Caki2 (cell line): ENCODE results near the gene CCP110. TPM values are rescaled to one million over a fixed set of nuclear protein-coding genes. Genes with fewer than 3 reads are reported as not detected.
A peak's percentile ranks its signal among the peaks of the same experiment; 100 is the strongest.
"Not testable (repeated sequence)": the region's sequence is repeated elsewhere in the genome, so short reads cannot be mapped to it uniquely, and the experiment has no call there.

Source experiments
- DNase-seq: peaks from one replicate; pipeline ENCODE4 v3.0.0-alpha.2; 2015; ENCODE audit warnings: low read depth
- in situ Hi-C: cut with HindIII; loops from 2 replicates; pipeline ENCODE4 v1.10.0; 2016; ENCODE audit warnings: low sequenced_read_pairs, low pct_unique_long_range_greater_than_20kb, mixed read lengths
- total RNA-seq: library from RNA; depleted of rRNA; stranded (reverse); fragments of >200 nt; shearing (Covaris generic); gene quantifications from 2 replicates; pipeline ENCODE4 v1.2.3, GENCODE V29; 2014; ENCODE audit warnings: low replicate concordance

The CCP110 gene
- total RNA-seq, 1 experiment from 2014 or later = 10.1 TPM

DNA sequence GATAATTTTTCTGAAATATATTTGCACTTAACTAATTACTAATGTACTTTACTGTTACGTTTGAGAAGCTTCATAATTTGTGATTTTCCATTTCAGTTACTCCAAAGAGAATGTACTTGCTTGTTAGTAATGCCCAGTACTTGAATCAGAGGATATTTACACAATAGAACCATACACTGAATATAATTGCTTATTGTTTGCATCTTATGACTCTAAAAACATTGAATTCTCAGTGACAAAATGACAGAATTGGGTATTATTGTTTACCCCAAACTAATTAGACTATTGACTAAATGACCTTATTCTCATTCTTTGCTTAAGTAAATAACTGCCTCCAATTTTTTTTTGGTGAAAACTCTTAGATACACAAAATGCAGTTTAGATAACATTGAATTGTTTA lies 8.9 kb downstream of the CCP110 start:
- DNase-seq = no peak
- in situ Hi-C loops = loop anchor here (25.0 kb wide), 1 partner anchor 420 kb away; the partner anchor contains the start of gene ITPRIPL2

DNA sequence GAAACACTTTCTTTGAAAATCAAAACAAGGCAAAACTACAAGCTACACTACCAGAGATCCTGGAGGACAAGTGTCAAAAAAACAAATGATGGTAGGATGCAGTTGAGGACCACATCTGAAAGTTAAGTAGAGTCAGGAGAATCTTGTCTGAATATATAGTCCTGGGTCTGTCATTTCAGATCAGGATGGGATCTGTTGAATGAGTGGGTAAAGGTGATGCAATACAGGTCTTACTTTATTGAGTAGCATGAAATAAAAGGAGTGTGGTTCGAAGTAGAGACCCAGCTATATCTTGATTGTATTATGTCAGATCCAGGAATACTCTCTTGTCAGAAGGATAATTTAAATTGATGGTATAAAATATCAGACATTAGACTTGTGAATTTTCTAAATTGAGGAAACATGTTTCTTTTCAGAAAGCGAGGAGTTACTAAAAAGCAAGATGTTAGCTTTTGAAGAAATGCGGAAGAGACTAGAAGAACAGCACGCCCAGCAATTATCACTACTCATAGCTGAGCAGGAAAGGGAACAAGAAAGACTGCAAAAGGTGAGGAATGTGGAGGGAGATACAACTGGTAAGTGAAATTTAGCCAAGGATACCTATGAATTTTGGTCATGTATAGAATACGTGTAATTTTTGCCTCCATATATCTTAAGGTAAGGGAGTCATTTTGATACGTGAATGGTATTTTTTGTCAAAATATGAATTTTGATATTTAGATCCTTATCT lies 16.7 kb downstream of the CCP110 start:
- in situ Hi-C loops = loop anchor here (25.0 kb wide), 1 partner anchor 428 kb away; the partner anchor contains the start of gene ITPRIPL2
- DNase-seq = no peak

DNA sequence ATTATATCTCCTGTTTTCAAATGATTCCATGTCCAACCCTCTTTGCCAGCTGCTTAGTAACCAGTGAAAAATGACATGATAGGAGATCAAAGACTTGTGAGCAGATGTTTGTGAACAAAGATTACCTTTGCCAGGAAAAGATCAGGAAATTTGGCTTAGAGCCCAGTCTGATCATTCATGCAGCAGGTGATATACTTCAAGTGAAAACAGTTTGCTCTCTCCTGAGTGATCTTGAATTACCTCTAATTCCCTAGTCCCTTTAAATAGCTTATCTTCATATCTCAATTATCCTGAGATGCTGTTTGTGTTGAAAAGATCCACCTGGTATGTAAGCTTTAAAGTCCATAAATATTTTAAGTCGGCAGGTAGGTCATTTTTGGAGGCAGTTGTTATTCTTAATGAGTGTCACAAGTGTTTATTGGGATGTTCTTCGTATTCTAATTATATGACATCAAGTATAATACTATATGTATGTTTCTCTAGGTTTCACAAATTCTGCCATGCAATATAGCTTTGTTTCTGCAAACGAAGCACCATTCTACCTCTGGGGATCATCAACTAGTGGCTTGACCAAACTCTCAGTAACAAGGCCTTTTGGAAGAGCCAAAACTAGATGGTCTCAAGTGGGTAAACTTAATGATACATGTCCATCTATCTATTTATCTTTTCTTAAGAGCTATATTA lies 18.5 kb downstream of the CCP110 start:
- in situ Hi-C loops = loop anchor here (25.0 kb wide), 1 partner anchor 430 kb away; the partner anchor contains the start of gene ITPRIPL2
- DNase-seq = no peak

DNA sequence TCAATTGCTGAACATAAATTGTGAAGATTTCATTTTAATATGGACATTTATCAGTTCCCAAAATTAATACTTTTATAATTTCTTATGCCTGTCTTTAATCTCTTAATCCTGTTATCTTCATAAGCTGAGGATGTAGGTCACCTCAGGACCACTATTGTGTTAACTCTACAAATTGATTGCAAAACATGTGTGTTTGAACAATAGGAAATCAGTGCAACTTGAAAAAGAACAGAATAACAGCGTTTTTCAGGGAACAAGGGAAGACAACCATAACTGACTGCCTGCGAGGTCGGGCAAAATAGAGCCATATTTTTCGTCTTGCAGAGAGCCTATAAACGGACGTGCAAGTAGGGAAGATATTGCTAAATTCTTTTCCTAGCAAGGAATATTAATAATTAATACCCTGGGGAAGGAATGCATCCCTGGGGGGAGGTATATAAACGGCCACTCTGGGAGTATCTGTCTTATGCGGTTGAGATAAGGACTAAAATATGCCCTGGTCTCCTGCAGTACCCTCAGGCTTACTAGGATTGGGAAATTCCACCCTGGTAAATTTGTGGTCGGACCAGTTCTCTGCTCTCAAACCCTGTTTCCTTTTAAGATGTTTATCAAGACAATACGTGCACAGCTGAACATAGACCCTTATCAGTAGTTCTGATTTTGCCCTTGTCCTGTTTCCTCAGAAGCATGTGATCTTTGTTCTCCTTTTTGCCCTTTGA lies 19.7 kb downstream of the CCP110 start:
- not testable (repeated sequence) for DNase-seq
- in situ Hi-C loops = loop anchor here (25.0 kb wide), 1 partner anchor 431 kb away; the partner anchor contains the start of gene ITPRIPL2

DNA sequence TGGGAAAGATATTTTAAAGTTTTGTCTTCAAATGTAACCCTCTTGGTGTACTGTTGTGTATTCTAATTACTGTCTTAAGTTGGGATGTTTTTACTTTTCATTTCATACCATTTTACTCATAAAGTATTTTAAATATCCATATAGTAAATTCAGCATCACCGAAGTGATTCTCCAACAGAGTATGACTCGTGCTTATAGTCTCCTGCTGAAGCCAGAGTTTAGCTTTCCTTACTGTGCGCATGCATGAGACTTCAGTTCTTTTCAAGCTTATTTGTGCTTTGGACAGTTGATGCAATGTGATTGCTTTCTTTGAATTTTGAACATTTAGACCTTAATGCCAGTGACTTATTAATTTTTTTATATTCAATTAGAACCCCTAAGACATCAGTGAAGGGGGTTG lies 24.4 kb downstream of the CCP110 start:
- in situ Hi-C loops = loop anchor here (25.0 kb wide), 1 partner anchor 436 kb away; the partner anchor contains the start of gene ITPRIPL2
- no peak for DNase-seq

DNA sequence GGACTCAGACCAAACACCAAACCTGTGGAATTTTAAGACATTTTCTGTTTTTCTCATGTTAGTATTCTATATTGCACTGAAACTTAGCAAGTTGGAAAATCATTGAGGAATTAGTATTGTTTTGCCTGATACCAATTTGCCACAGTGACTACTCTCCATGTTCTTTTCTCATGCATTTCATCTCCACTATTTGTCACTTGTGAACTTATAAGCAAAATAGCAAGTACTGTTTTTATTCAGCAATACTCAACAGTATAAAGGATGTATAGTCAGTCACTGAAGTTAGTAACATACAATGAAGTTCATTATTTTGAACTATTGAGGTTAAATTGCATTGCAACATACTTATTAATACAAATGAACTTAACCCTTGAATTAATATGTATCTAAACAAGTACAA lies 25.9 kb downstream of the CCP110 start:
- in situ Hi-C loops = loop anchor here (25.0 kb wide), 1 partner anchor 437 kb away; the partner anchor contains the start of gene ITPRIPL2
- DNase-seq = no peak

DNA sequence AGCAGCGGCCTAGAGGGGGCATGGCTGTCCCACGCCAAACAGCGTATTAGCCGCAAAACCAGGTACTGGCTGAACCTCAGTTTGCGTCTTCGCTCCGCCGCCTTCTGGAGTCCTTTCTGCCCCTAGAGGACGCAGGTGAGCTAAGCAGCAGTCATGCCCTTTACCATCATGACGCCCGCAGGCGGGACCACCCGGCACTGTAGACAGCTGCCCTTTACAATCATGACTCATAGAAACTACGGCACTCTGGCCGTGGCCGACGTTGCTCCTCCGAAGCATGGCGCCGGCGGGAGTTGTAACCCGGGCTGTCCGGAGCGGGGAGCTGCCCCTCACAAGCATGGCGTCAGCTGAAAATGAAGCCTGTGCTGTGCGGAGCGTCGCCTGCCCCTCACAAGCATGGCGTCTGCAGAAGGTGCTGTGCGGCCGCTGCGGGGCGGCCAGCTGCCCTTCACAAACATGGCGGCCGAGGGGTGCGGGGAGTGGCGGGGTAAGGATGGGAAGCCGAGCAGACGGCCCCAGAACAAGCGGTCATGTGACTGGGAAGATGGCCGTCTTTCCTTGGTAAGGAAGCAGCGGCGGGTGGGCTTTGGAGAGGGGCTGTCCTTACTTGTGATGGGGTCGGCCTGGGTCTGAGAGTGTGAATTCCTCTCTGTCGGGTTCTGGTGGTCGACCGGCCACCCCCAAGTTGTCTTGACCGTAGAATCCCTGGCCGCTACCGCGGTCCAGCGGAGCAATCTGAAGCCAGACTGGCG lies 31.6 kb downstream of the CCP110 start, which contains the start of gene VPS35L:
TSS of gene VPS35L (plus strand) at position 518 of the 752 bp plus-strand sequence. CDS start at position 545, 27 bp downstream.
- DNase-seq = peak; percentile 100
- in situ Hi-C loops = no loop called here

DNA sequence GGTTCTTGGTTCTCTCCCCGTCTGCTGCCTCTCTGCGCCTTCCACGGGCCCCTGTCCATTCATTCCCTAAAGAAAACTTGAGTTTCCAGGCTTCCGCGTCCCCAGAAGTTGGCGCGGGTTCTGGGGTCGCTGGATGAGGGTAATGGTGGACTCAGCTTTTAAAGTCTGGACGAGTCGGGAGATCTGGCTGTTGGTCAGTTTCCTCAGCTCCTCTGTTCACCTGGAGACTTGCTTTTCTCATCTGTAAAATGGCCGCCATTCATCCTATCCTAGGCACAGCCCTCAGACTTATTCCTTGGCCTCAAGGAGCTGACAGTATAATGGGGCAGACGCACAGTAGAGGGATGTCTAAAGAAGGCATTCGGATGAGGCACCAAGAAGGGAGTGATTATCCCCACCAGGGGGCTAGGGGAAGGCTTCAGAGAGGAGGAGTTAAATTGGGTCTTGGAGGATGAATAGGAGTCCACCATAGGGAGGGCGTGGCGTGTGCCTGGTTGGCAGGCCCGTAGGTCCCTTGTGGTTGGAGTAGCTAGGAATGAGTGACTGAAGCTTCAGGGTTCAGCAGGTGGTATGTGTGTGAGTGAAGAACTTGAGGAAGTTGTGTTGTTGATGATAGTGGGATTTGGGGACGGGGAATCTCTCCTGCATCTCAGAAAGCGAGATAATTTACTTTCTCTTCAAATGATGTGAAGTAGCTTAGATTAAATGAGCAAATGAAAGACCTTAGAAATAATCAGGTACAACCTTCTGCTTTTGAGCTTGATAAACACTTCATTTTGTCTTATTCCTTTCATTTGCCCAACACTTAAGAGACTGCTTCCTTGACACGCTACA lies 32.4 kb downstream of the CCP110 start:
- DNase-seq = peak; percentile 72
- in situ Hi-C loops = no loop called here

DNA sequence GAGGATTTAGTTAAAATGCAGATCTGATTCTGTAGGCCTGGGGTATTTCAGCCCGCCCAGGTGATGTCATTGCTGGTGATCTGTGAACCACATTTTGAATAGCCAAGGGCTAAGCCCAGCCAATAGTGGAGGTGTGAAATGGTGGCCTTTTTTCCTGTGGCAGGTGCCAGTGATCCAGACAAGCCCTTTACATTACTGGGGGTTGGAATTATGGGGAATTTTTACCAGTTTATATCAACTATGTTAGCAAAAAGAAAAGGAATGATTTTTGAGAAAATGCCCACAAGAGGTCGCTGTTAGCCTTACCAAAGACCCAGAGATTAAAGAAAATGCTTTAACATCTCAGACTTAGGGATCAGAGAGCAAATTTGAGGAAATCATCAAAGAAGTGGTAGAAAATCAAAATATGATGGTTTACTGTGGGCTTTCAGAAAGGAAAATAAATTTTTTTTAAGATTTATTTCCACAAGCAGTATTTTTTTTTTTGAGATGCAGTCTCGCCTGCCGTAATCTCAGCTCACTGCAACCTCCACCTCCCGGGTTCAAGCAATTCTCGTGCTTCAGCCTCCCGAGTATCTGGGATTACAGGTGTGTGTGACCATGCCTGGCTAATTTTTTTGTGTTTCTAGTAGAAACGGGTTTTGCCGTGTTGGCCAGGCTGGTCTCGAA lies 35.6 kb downstream of the CCP110 start:
- DNase-seq = peak; percentile 46
- in situ Hi-C loops = no loop called here

DNA sequence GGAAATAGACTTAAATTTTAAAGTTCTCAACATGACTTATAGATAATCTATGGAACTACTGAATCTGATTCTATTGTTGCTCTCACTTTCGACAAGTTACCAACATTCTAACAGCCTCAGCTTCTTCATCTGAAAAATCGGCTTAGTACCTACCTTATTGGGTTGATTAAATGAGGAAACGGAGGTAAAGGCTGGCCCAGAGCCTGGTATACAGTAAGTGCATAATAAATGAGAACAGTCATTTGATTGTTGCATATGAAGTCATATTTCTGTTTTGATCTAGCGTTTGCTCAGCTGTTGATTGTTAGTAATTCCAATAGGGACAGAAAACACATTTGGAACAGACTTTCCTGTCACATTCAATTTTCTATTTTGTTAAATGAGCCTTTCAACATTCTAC lies 36.3 kb downstream of the CCP110 start:
- no peak for DNase-seq
- in situ Hi-C loops = no loop called here

DNA sequence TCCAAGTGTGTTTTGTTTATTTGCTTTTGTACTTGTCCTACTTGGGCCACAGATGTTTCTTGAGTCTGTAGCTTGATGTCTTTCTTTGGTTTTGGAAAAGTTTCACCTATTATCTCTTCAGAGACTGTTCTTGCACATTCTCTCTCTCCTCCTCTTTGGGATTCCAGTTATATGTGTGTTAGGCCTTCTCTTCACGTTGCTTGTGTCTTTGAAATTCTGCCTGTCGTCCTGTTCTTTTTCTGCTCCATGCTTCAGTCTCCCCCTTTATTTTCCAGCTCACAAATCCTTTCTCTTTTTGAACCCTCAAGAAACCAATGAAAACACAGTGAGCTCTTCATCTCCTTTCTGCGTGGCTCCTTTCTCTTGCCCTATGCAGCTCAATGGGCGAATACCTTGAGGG lies 39.6 kb downstream of the CCP110 start:
- DNase-seq = peak; percentile 28
- in situ Hi-C loops = no loop called here

DNA sequence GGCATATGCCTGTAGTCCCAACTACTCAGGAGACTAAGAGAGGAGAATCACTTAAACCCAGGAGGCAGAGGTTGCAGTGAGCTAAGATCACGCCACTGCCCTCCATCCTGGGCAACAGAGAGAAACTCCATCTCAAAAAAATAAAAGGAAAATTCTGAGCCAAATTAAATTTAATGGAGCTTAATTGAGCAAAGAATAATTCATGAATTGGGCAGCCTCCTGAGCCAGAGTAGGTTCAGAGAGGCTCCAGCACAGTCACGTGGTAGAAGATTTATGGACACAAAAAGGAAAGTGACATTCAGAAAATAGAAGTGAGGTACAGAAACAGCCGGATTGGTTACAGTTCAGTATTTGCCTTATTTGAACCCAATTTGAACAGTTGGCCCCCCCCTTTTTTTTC lies 42.6 kb downstream of the CCP110 start:
- in situ Hi-C loops = no loop called here
- no peak for DNase-seq

DNA sequence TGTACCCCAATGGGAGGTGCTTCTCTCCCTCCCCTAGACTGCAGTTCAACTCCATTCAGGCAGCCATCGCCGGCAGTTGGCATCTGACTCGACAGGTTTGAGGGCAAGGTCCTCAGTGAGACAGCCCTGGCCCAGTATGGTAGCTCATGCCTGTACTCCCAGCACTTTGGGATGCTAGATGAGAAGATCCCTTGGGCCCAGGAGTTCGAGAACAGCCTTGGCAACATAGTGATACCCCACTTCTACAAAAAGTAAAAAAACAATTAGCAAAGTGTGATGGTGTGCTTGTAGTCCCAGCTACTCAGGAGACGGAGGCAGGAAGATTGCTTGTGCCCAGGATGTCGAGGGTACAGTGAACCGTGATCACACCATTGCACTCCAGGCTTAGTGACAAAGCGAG lies 43.8 kb downstream of the CCP110 start:
- in situ Hi-C loops = no loop called here
- no peak for DNase-seq

DNA sequence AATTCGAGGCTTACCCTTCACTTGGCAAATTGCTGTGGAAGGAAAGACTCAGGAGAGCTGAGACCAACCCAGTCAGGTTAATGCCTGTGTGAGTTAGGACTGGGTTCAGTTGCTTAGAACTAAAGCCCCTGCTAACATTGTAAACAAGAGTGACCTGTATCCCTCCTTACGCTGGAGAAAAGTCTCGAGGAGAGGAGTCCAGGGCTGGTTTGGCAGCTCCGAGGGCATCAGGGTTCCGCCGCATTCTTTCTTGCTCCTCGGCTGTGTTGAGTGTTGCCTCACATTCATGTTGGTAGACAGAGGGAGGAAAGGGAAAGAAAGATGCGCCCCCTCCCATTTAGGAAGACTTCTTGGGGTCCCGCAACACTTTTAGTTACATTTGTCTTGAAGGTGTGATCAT lies 50.3 kb downstream of the CCP110 start:
- in situ Hi-C loops = no loop called here
- no peak for DNase-seq

DNA sequence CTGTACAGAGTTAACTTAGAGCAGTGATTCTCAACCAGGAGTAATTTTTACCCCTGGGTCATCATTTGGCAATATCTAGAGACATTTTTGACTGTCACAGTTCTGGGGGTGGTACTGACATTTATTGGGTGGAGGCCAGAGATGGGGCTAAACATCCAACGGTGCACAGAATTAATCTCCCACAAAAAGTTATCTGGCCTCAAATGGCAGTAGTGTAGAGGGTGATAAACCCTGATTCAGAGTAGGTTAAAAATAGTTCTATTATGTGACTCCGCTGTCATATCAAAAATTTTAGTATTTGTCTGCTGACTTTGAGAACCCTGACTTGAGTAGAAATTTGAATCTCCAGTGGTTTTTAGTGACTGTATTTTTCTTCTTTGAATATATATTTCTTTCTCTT lies 50.9 kb downstream of the CCP110 start:
- DNase-seq = no peak
- in situ Hi-C loops = no loop called here

DNA sequence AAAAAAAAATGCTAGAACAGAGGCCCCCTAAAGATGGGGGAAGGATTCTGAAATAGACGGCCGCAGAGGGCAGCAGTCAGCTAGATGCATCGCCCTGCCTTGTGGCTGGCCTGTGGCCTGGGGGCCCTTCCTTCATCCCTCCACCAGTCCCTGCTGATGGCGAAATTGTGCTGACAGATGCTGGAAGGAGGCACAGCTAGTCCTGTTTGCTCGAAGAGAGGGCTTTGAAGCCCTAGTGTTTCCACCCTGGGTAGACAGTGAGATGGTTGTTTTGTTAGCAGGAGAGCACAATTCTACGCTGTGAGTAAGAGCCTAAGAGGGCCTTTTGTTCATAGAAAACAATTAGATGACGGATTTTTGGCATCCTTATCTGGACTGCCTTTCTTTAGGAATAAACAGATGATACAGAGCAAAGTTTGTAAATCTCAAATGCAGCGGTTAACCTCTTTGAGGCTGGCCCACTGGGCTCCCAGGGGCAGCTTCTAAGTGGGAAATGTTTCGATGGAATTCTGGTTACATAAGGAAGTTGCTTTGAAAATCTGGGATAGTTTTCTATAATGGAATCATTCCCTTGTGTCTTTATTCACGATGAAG lies 54.7 kb downstream of the CCP110 start:
- in situ Hi-C loops = no loop called here
- DNase-seq = no peak
